Femur (tissue), 1 donor: Measurements from ENCODE around the gene UGT1A6.
A peak's percentile ranks its signal among the peaks of the same experiment; 100 is the strongest.

Source experiments
- DNase-seq: peaks from one replicate; pipeline ENCODE4 v3.0.0-alpha.2; 2017

Gene UGT1A6

GRCh38 chr2:233803292-233803911 lies 110.7 kb downstream of the UGT1A6 start:
- peak; percentile 3 for DNase-seq

- DNase-seq, result no peak
Observed at GRCh38 chr2:233803994-233804393, 111.3 kb downstream of the UGT1A6 start.

GRCh38 chr2:233807215-233807865 lies 114.7 kb downstream of the UGT1A6 start:
- DNase-seq, result peak; percentile 4

- peak; percentile 3 for DNase-seq
Observed at GRCh38 chr2:233807966-233808935, 115.6 kb downstream of the UGT1A6 start.

- no peak for DNase-seq
Observed at GRCh38 chr2:233810385-233810784, 117.7 kb downstream of the UGT1A6 start.

GRCh38 chr2:233811087-233811486 lies 118.4 kb downstream of the UGT1A6 start:
- DNase-seq, result peak; percentile 3

- no peak for DNase-seq
Observed at GRCh38 chr2:233811732-233812131, 119.0 kb downstream of the UGT1A6 start.

GRCh38 chr2:233813236-233814055 lies 120.8 kb downstream of the UGT1A6 start:
- no peak for DNase-seq

GRCh38 chr2:233814056-233814835 lies 121.6 kb downstream of the UGT1A6 start:
- no peak for DNase-seq

GRCh38 chr2:233815861-233816260 lies 123.2 kb downstream of the UGT1A6 start:
- no peak for DNase-seq

GRCh38 chr2:233816334-233816733 lies 123.6 kb downstream of the UGT1A6 start:
- DNase-seq, result no peak

GRCh38 chr2:233816771-233817170 lies 124.1 kb downstream of the UGT1A6 start:
- no peak for DNase-seq

- DNase-seq, result no peak
Observed at GRCh38 chr2:233817361-233817911, 124.7 kb downstream of the UGT1A6 start.

GRCh38 chr2:233817995-233818638 lies 125.4 kb downstream of the UGT1A6 start:
- no peak for DNase-seq

- no peak for DNase-seq
Observed at GRCh38 chr2:233818639-233819621, 126.2 kb downstream of the UGT1A6 start.

GRCh38 chr2:233819884-233820773 lies 127.4 kb downstream of the UGT1A6 start:
- no peak for DNase-seq

- DNase-seq, result peak; percentile 3
Observed at GRCh38 chr2:233820774-233821105, 128.1 kb downstream of the UGT1A6 start.

- peak; percentile 2 for DNase-seq
Observed at GRCh38 chr2:233821196-233821595, 128.5 kb downstream of the UGT1A6 start.

GRCh38 chr2:233821709-233822100 lies 129.0 kb downstream of the UGT1A6 start:
- DNase-seq, result peak; percentile 5
